Measurements from ENCODE around the gene SERGEF.

GRCh38 chr11:18061351-18061750 is 48.5 kb upstream of the SERGEF start:
- TF ChIP-seq POLR2A (IDR thresholded peaks at IDR 0.05): no peak
- TF ChIP-seq CTCF (IDR thresholded peaks at IDR 0.05): no peak

Measured in heart left ventricle (tissue), 13 donors.